ENCODE results near the gene DNAH8. TPM values are rescaled to one million over a fixed set of nuclear protein-coding genes. Genes with fewer than 3 reads are reported as not detected.

DNAH8 gene
- total and polyA plus RNA-seq, 4 donors, result 0.01 to 0.37 (median 0.11) TPM

GRCh38 chr6:38988736-38989449 lies 273.8 kb downstream of the DNAH8 start:
- Histone ChIP-seq H3K9me3 (ENCODE audit: control insufficient read depth in 4 of 4, insufficient read depth in 3 of 4, low read length in 3 of 4) (peaks cover 0 to 2% (median 0%) of the 10 kb centered on the region in 4 donors), H3K4me1 (ENCODE audit: control insufficient read depth in 5 of 5, insufficient read depth in 5 of 5, low read length in 5 of 5) (no peaks in the 10 kb centered on the region), H3K4me3 (no peak overlapping the region), H3K27ac (ENCODE audit: low read depth in 1 of 2, low read length in 1 of 2) (no peak overlapping the region), H3K36me3 (ENCODE audit: control insufficient read depth in 4 of 4, insufficient read depth in 4 of 4, low read length in 4 of 4) (no peaks in the 10 kb centered on the region), H3K27me3 (ENCODE audit: control insufficient read depth in 3 of 3, insufficient read depth in 3 of 3, low read length in 2 of 3) (peaks cover 0 to 5% (median 0%) of the 10 kb centered on the region in 3 donors), H3K9ac (ENCODE audit: insufficient read depth in 1 of 2, low read length in 2 of 2) (no peak overlapping the region)
- no peak for ATAC-seq (ENCODE audit: insufficient read depth, low FRiP score)
- DNase-seq, result no peak
- TF ChIP-seq, protein P1, sequence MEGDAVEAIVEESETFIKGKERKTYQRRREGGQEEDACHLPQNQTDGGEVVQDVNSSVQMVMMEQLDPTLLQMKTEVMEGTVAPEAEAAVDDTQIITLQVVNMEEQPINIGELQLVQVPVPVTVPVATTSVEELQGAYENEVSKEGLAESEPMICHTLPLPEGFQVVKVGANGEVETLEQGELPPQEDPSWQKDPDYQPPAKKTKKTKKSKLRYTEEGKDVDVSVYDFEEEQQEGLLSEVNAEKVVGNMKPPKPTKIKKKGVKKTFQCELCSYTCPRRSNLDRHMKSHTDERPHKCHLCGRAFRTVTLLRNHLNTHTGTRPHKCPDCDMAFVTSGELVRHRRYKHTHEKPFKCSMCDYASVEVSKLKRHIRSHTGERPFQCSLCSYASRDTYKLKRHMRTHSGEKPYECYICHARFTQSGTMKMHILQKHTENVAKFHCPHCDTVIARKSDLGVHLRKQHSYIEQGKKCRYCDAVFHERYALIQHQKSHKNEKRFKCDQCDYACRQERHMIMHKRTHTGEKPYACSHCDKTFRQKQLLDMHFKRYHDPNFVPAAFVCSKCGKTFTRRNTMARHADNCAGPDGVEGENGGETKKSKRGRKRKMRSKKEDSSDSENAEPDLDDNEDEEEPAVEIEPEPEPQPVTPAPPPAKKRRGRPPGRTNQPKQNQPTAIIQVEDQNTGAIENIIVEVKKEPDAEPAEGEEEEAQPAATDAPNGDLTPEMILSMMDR (IDR thresholded peaks at IDR 0.05; ENCODE audit: control extremely low read depth, extremely low read depth), result no peak
- WGBS, 2 donors, result 47 to 54% methylated on average over 8 of the region's 8 CpGs

DNA sequence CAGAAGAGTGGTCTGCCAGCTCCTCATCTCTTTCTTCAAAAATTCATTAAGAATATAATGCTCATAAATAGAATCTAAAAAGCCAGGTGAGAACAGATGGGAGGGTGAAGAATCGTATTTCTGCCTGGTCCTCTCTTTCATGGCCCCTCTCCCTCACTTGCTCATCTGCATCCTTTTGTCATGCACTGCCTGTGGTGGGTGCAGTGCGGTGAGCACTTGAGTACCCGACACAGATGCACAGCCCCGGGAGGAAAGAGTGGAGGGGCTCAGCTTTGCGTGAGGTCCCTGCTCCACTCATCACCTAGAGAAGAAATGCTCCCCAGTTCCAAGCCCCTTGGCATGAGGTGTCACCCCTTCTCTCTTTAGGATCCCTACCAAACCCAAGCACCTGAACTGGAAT lies 275.4 kb downstream of the DNAH8 start:
- no peaks in the 10 kb centered on the region for H3K36me3 ChIP-seq (ENCODE audit: control insufficient read depth in 4 of 4, insufficient read depth in 4 of 4, low read length in 4 of 4)
- H3K27me3 ChIP-seq (ENCODE audit: control insufficient read depth in 3 of 3, insufficient read depth in 3 of 3, low read length in 2 of 3), result peaks cover 0 to 5% (median 0%) of the 10 kb centered on the region in 3 donors
- H3K9me3 ChIP-seq (ENCODE audit: control insufficient read depth in 4 of 4, insufficient read depth in 3 of 4, low read length in 3 of 4), result peaks cover 0 to 2% (median 0%) of the 10 kb centered on the region in 4 donors
- TF ChIP-seq, protein P1 (IDR thresholded peaks at IDR 0.05; ENCODE audit: control extremely low read depth, extremely low read depth), result no peak
- 59 to 64% methylated on average over 5 of the region's 5 CpGs for WGBS, 2 donors
- H3K4me3 ChIP-seq, result no peak overlapping the region
- H3K27ac ChIP-seq (ENCODE audit: low read depth in 1 of 2, low read length in 1 of 2), result no peak overlapping the region
- H3K9ac ChIP-seq (ENCODE audit: insufficient read depth in 1 of 2, low read length in 2 of 2), result no peak overlapping the region
- ATAC-seq (ENCODE audit: insufficient read depth, low FRiP score) (no peak), DNase-seq (no peak)
- no peaks in the 10 kb centered on the region for H3K4me1 ChIP-seq (ENCODE audit: control insufficient read depth in 5 of 5, insufficient read depth in 5 of 5, low read length in 5 of 5)

DNA sequence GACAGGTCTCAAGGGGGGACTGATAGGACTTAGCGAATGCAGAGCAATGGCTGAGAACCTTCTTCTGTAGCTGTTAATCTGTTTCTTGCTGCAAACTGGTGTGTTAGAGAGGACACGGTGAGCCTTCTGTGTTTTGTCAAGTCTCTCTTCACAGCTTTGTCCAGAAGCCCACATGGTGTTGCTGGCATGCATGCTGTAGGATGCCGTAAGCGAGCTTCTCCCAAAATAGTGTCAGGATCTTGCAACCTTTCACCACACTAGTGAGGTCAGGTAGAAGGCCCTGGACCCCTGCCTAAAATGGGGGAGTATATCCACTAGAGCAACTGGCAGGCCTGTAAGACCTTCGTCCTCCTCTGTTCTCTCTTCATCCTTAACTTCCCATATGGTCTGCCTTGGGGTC lies 281.6 kb downstream of the DNAH8 start:
- H3K4me1 ChIP-seq (ENCODE audit: control insufficient read depth in 5 of 5, insufficient read depth in 5 of 5, low read length in 5 of 5), result peaks cover 0 to 3% (median 0%) of the 10 kb centered on the region in 5 donors
- TF ChIP-seq, protein P1 (IDR thresholded peaks at IDR 0.05; ENCODE audit: control extremely low read depth, extremely low read depth), result no peak
- ATAC-seq (ENCODE audit: insufficient read depth, low FRiP score) (no peak), DNase-seq (no peak)
- H3K9ac ChIP-seq (ENCODE audit: insufficient read depth in 1 of 2, low read length in 2 of 2), result no peak overlapping the region
- WGBS, 2 donors, result 66 to 74% methylated on average over 5 of the region's 5 CpGs
- no peaks in the 10 kb centered on the region for H3K36me3 ChIP-seq (ENCODE audit: control insufficient read depth in 4 of 4, insufficient read depth in 4 of 4, low read length in 4 of 4)
- no peak overlapping the region for H3K4me3 ChIP-seq
- H3K27me3 ChIP-seq (ENCODE audit: control insufficient read depth in 3 of 3, insufficient read depth in 3 of 3, low read length in 2 of 3), result peaks cover 0 to 6% (median 0%) of the 10 kb centered on the region in 3 donors
- no peaks in the 10 kb centered on the region for H3K9me3 ChIP-seq (ENCODE audit: control insufficient read depth in 4 of 4, insufficient read depth in 3 of 4, low read length in 3 of 4)
- H3K27ac ChIP-seq (ENCODE audit: low read depth in 1 of 2, low read length in 1 of 2), result no peak overlapping the region
